DOHH2 (cell line): ENCODE data around the gene RC3H1.

ENCODE experiments used
- H3F3A ChIP-seq: fragments of 200-600 bp; sonication (generic), shearing (Covaris generic); 2 replicates; pipeline ENCODE4 v1.6.0; 2016; ENCODE audit warnings: antibody characterized with exemption, mild to moderate bottlenecking; ENCODE audit not compliant: control insufficient read depth, insufficient read depth
- H3K27ac ChIP-seq: fragments of 200-600 bp; sonication (generic); 2 replicates; pipeline ENCODE4 v1.5.1; 2014; ENCODE audit warnings: low read depth, mild to moderate bottlenecking, low read length, moderate library complexity
- H3K27me3 ChIP-seq: fragments of 200-600 bp; sonication (generic); 2 replicates; pipeline ENCODE4 v1.6.1; 2014; ENCODE audit warnings: mild to moderate bottlenecking, low read length, mixed read lengths; ENCODE audit not compliant: control insufficient read depth
- H3K36me3 ChIP-seq: fragments of 200-600 bp; sonication (generic); 2 replicates; pipeline ENCODE4 v1.6.1; 2014; ENCODE audit warnings: mild to moderate bottlenecking, low read length, moderate library complexity, mixed read lengths; ENCODE audit not compliant: control insufficient read depth
- H3K4me1 ChIP-seq: fragments of 200-600 bp; sonication (generic); 2 replicates; pipeline ENCODE4 v1.6.1; 2014; ENCODE audit warnings: mild to moderate bottlenecking, low read length, mixed read lengths; ENCODE audit not compliant: control insufficient read depth
- H3K4me2 ChIP-seq: fragments of 200-600 bp; sonication (generic); 2 replicates; pipeline ENCODE4 v1.6.0; 2014; ENCODE audit warnings: mild to moderate bottlenecking, low read length, moderate library complexity
- H3K4me3 ChIP-seq: fragments of 200-600 bp; sonication (generic); 2 replicates; pipeline ENCODE4 v1.5.1; 2014; ENCODE audit warnings: mild to moderate bottlenecking, low read length, mixed read lengths
- H3K79me2 ChIP-seq: fragments of 200-600 bp; sonication (generic); 2 replicates; pipeline ENCODE4 v1.6.1; 2014; ENCODE audit warnings: mild to moderate bottlenecking, low read length, mixed read lengths; ENCODE audit not compliant: control insufficient read depth
- H3K9me2 ChIP-seq: fragments of 200-600 bp; sonication (generic); replicated peaks from 2 replicates; pipeline ENCODE4 v1.6.1; 2014; ENCODE audit warnings: mild to moderate bottlenecking, low read length, mixed read lengths; ENCODE audit not compliant: control insufficient read depth
- H3K9me3 ChIP-seq: fragments of 200-600 bp; sonication (generic); 2 replicates; pipeline ENCODE4 v1.6.1; 2014; ENCODE audit warnings: antibody characterized with exemption, low read length, mixed read lengths; ENCODE audit not compliant: control insufficient read depth, insufficient read depth
- H4K20me1 ChIP-seq: fragments of 200-600 bp; sonication (generic); 2 replicates; pipeline ENCODE4 v1.6.0; 2014; ENCODE audit warnings: low read depth, mild to moderate bottlenecking, antibody characterized with exemption, low read length, moderate library complexity; ENCODE audit not compliant: control insufficient read depth, insufficient read depth
- CTCF ChIP-seq: fragments of 200-600 bp; sonication (generic); IDR thresholded peaks from one replicate; pipeline ENCODE4 v1.5.1; 2014; ENCODE audit warnings: antibody characterized with exemption, mild to moderate bottlenecking, low read depth, low read length; ENCODE audit not compliant: poor library complexity, severe bottlenecking
- EZH2phosphoT487 ChIP-seq: fragments of 200-600 bp; sonication (generic); IDR thresholded peaks from 2 replicates; pipeline ENCODE4 v1.6.1; 2017; ENCODE audit warnings: borderline replicate concordance, mild to moderate bottlenecking, antibody characterized with exemption, low read length, moderate library complexity, mixed read lengths

RC3H1 gene

GRCh38 chr1:173900992-173901391 is 121.2 kb downstream of the RC3H1 start:
- Histone ChIP-seq H3F3A (no peaks in the 10 kb centered on the region), H3K9me2 (no peaks in the 10 kb centered on the region), H3K27me3 (no peaks in the 10 kb centered on the region), H3K9me3 (no peaks in the 10 kb centered on the region), H3K4me1 (peaks cover 28% of the 10 kb centered on the region), H3K79me2 (no peaks in the 10 kb centered on the region), H4K20me1 (no peaks in the 10 kb centered on the region), H3K4me3 (no peak overlapping the region), H3K36me3 (no peaks in the 10 kb centered on the region), H3K4me2 (no peak overlapping the region), H3K27ac (no peak overlapping the region)
- TF ChIP-seq EZH2phosphoT487: no peak
- no peak for TF ChIP-seq CTCF

GRCh38 chr1:173900427-173900826 is 121.7 kb downstream of the RC3H1 start:
- H3K9me2 ChIP-seq: no peaks in the 10 kb centered on the region
- no peaks in the 10 kb centered on the region for H4K20me1 ChIP-seq
- H3K27me3 ChIP-seq: no peaks in the 10 kb centered on the region
- H3K4me3 ChIP-seq: no peak overlapping the region
- no peaks in the 10 kb centered on the region for H3K79me2 ChIP-seq
- no peak overlapping the region for H3K4me2 ChIP-seq
- no peaks in the 10 kb centered on the region for H3F3A ChIP-seq
- TF ChIP-seq EZH2phosphoT487 (no peak), CTCF (no peak)
- no peak overlapping the region for H3K27ac ChIP-seq
- H3K4me1 ChIP-seq: peaks cover 28% of the 10 kb centered on the region
- no peaks in the 10 kb centered on the region for H3K9me3 ChIP-seq
- no peaks in the 10 kb centered on the region for H3K36me3 ChIP-seq

GRCh38 chr1:173894189-173894588 is 128.0 kb downstream of the RC3H1 start:
- no peaks in the 10 kb centered on the region for H4K20me1 ChIP-seq
- no peak overlapping the region for H3K4me2 ChIP-seq
- H3K9me3 ChIP-seq: no peaks in the 10 kb centered on the region
- TF ChIP-seq CTCF (no peak), EZH2phosphoT487 (no peak)
- no peak overlapping the region for H3K4me3 ChIP-seq
- H3K79me2 ChIP-seq: no peaks in the 10 kb centered on the region
- no peaks in the 10 kb centered on the region for H3F3A ChIP-seq
- no peaks in the 10 kb centered on the region for H3K27me3 ChIP-seq
- H3K36me3 ChIP-seq: peaks cover under 1% of the 10 kb centered on the region; the same call in 1 of the 2 replicates
- no peaks in the 10 kb centered on the region; the same call in 1 of the 2 replicates for H3K9me2 ChIP-seq
- H3K27ac ChIP-seq: no peak overlapping the region
- H3K4me1 ChIP-seq: peaks cover 16% of the 10 kb centered on the region
